ENCODE measurements around the gene LIPM. TPM values are rescaled to one million over a fixed set of nuclear protein-coding genes. Genes with fewer than 3 reads are reported as not detected.

The LIPM gene
- total RNA-seq, 4 donors from 2014 or later: not detected

DNA sequence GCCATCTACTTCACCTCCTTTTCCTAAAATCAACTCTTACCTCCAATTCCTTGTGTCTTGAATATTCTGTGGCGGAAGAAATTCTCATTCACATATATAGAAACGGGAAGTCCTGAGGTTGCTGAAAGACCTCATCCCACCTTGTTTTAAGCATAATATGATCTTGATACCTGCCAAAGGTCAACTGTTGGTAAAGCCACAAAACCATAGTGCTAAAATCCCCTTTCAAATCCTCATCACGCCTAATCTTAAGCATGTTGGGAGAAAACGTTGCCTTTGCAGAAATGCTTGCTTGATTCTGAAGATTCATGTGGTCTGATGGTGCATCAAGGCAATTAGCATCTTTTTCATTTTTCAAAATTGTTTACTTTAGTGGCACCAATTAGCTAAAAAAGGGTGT, 40.6 kb downstream of the LIPM start:
- Histone ChIP-seq H3K9me3 (no peaks in the 10 kb centered on the region), H3K27me3 (no peaks in the 10 kb centered on the region), H3K27ac (no peak overlapping the region), H3K4me3 (no peak overlapping the region), H3K36me3 (no peaks in the 10 kb centered on the region), H3K4me1 (peaks cover 0 to 1% (median under 1%) of the 10 kb centered on the region in 4 donors)
- WGBS, 2 donors (ENCODE audit: low coverage in 1 of 2): 81 to 89% methylated on average over 4 of the region's 4 CpGs
- in situ Hi-C loops (cut with MboI; ENCODE audit: low pct_ligation_motif_present in 1 of 4, low pct_unique_long_range_greater_than_20kb in 1 of 4, low sequenced_read_pairs in 3 of 4): loop anchor here in 2 of 4 donors (25.0 kb wide), 1 partner anchor 369 kb away; the partner anchor contains the start of gene CH25H (in 2 of the 2)
- intact Hi-C loops (cut with DNase I; ENCODE audit: low total_unique reads): no loop called here
- DNase-seq: no peak
- TF ChIP-seq EP300 (IDR thresholded peaks at IDR 0.05; ENCODE audit: low read depth) (no peak), POLR2A (IDR thresholded peaks at IDR 0.05) (no peak), POLR2AphosphoS5 (IDR thresholded peaks at IDR 0.05) (no peak)
- TF ChIP-seq, protein P1, sequence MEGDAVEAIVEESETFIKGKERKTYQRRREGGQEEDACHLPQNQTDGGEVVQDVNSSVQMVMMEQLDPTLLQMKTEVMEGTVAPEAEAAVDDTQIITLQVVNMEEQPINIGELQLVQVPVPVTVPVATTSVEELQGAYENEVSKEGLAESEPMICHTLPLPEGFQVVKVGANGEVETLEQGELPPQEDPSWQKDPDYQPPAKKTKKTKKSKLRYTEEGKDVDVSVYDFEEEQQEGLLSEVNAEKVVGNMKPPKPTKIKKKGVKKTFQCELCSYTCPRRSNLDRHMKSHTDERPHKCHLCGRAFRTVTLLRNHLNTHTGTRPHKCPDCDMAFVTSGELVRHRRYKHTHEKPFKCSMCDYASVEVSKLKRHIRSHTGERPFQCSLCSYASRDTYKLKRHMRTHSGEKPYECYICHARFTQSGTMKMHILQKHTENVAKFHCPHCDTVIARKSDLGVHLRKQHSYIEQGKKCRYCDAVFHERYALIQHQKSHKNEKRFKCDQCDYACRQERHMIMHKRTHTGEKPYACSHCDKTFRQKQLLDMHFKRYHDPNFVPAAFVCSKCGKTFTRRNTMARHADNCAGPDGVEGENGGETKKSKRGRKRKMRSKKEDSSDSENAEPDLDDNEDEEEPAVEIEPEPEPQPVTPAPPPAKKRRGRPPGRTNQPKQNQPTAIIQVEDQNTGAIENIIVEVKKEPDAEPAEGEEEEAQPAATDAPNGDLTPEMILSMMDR (IDR thresholded peaks at IDR 0.05): no peak

DNA sequence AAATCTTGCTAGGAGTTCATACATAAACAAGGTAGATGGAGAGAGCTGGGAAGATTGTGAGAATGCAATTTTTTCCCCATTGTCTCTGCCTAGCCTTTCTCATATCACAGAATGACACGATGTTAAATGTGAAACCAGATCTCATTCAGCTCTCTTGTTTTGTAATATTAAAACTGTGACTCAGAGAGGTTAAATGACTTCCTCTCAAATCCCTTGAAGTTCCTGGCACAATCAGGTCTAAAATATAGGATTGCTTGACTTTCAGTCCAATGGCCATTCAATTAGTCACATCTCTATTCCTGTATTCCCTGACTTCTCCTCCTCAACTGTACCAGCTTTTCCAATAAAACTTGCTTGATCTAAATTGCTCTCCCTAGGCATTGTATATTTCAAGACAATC, 46.0 kb downstream of the LIPM start:
- Histone ChIP-seq H3K9me3 (no peaks in the 10 kb centered on the region), H3K4me3 (no peak overlapping the region), H3K27me3 (no peaks in the 10 kb centered on the region), H3K36me3 (no peaks in the 10 kb centered on the region), H3K4me1 (peaks cover 0 to 27% (median 18%) of the 10 kb centered on the region in 4 donors), H3K27ac (peak overlapping the region in 2 of 4 donors; percentile 30 to 33)
- TF ChIP-seq POLR2AphosphoS5 (IDR thresholded peaks at IDR 0.05) (peak in 1 of 3 donors; percentile 38), POLR2A (IDR thresholded peaks at IDR 0.05) (no peak)
- in situ Hi-C loops (cut with MboI; ENCODE audit: low pct_ligation_motif_present in 1 of 4, low pct_unique_long_range_greater_than_20kb in 1 of 4, low sequenced_read_pairs in 3 of 4) (loop anchor here in 2 of 4 donors (25.0 kb wide), 1 partner anchor 364 kb away; the partner anchor contains the start of gene CH25H (in 2 of the 2)), intact Hi-C loops (cut with DNase I; ENCODE audit: low total_unique reads) (no loop called here)
- WGBS, 2 donors (ENCODE audit: low coverage in 1 of 2): 10 to 14% methylated on average over 1 of the region's 1 CpG
- DNase-seq: no peak

DNA sequence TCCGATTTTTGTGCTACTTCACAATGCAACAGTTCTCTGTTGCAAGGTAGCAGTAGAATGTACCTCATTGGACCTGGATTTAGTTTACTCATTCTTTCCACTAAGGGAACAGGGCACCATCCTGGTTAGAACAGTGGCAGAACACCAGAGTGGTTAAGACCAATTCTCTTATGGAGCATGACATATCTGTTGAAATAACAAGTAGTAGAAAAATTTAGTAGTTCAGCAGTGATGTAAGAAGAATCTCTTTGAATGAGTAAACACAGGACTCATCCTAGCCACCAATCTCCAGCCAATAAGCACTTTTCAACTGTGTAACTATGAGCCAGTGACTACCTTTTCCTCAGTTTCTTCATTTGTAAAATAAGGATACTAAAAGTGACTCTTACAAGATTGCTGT, 46.7 kb downstream of the LIPM start:
- H3K4me3 ChIP-seq: no peak overlapping the region
- no peak for TF ChIP-seq EP300 (IDR thresholded peaks at IDR 0.05; ENCODE audit: low read depth)
- TF ChIP-seq, protein P1 (IDR thresholded peaks at IDR 0.05): no peak
- TF ChIP-seq POLR2A (IDR thresholded peaks at IDR 0.05): no peak
- no peak for TF ChIP-seq POLR2AphosphoS5 (IDR thresholded peaks at IDR 0.05)
- H3K9me3 ChIP-seq: no peaks in the 10 kb centered on the region
- no peak for DNase-seq
- intact Hi-C loops (cut with DNase I; ENCODE audit: low total_unique reads) (no loop called here), in situ Hi-C loops (cut with MboI; ENCODE audit: low pct_ligation_motif_present in 1 of 4, low pct_unique_long_range_greater_than_20kb in 1 of 4, low sequenced_read_pairs in 3 of 4) (loop anchor here in 2 of 4 donors (25.0 kb wide), 1 partner anchor 363 kb away; the partner anchor contains the start of gene CH25H (in 2 of the 2))
- H3K27me3 ChIP-seq: no peaks in the 10 kb centered on the region
- H3K36me3 ChIP-seq: no peaks in the 10 kb centered on the region
- H3K4me1 ChIP-seq: peaks cover 0 to 34% (median 21%) of the 10 kb centered on the region in 4 donors
- H3K27ac ChIP-seq: peak overlapping the region in 3 of 4 donors; percentile 33 to 78 (median 75)
- WGBS, 2 donors (ENCODE audit: low coverage in 1 of 2): 38 to 64% methylated on average over 1 of the region's 1 CpG

DNA sequence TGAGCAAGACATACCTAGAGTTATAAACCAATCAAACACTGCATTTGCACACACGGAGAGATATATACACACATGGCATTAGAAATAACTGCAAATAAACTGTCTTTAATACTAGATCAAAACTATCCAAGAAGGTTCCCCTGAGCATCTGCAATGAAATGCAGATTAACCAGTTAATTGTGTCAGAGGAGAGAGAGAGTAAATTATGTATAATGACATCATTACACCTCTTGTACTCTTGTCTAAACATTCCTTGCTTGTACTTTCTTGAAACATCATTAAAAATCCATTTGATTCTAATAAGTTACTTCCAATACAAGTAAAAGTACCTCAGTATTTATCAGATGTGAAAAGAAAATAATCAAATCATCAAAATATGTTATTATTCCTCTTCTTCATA, 48.2 kb downstream of the LIPM start:
- in situ Hi-C loops (cut with MboI; ENCODE audit: low pct_ligation_motif_present in 1 of 4, low pct_unique_long_range_greater_than_20kb in 1 of 4, low sequenced_read_pairs in 3 of 4): no loop called here
- TF ChIP-seq POLR2AphosphoS5 (IDR thresholded peaks at IDR 0.05): no peak
- no peak for TF ChIP-seq POLR2A (IDR thresholded peaks at IDR 0.05)
- no peak for TF ChIP-seq EP300 (IDR thresholded peaks at IDR 0.05; ENCODE audit: low read depth)
- TF ChIP-seq, protein P1 (IDR thresholded peaks at IDR 0.05): no peak
- H3K36me3 ChIP-seq: no peaks in the 10 kb centered on the region
- 38 to 45% methylated on average over 1 of the region's 1 CpG for WGBS, 2 donors (ENCODE audit: low coverage in 1 of 2)
- peak overlapping the region; percentile 75 to 83 (median 77) for H3K27ac ChIP-seq
- H3K9me3 ChIP-seq: no peaks in the 10 kb centered on the region
- no peaks in the 10 kb centered on the region for H3K27me3 ChIP-seq
- peak overlapping the region in 2 of 4 donors; percentile 8 to 27 for H3K4me3 ChIP-seq
- peaks cover 0 to 48% (median 24%) of the 10 kb centered on the region in 4 donors for H3K4me1 ChIP-seq
- no peak for DNase-seq
- intact Hi-C loops (cut with DNase I; ENCODE audit: low total_unique reads): no loop called here

Data from transverse colon (tissue), 4 donors.